ENCODE results near the gene FCHO1.

The FCHO1 gene

DNA sequence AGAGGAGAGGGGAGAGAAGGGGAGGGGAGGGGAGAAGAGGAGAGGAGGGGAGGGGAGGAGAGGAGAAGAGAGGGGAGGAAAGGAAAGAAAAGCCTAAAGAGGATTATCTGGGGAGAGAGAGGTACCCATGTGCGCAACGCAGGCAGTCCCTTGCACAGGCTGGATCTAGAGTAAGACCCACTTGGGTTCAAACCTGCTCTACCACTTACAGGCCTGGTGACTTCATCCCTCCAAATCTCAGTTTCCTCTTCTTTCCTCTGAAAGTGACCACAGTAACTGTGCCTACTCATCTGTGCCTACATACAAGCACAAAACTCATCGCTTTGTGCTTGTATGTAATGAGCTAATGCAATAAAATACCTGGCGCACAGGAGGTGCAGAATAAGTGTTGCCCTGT lies 32.7 kb upstream of the FCHO1 start:
- CTCF ChIA-PET, result no interaction called here
- TF ChIP-seq L3MBTL2 (conservative IDR thresholded peaks at IDR 0.05) (no peak), ZNF384 (IDR thresholded peaks at IDR 0.05) (no peak), NFRKB (IDR thresholded peaks at IDR 0.05) (no peak), BHLHE40 (IDR thresholded peaks at IDR 0.05; ENCODE audit: borderline replicate concordance) (no peak), SUZ12 (IDR thresholded peaks at IDR 0.05) (no peak), HDGF (IDR thresholded peaks at IDR 0.05; ENCODE audit: borderline replicate concordance) (no peak), ARNT (IDR thresholded peaks at IDR 0.05) (no peak), FOXM1 (IDR thresholded peaks at IDR 0.05; ENCODE audit: borderline replicate concordance) (no peak), SP1 (IDR thresholded peaks at IDR 0.05) (no peak), FOXA1 (IDR thresholded peaks at IDR 0.05) (no peak), ELF4 (IDR thresholded peaks at IDR 0.05) (no peak), FOXK2 (IDR thresholded peaks at IDR 0.05) (no peak), PKNOX1 (IDR thresholded peaks at IDR 0.05) (no peak), LEF1 (IDR thresholded peaks at IDR 0.05; ENCODE audit: borderline replicate concordance) (no peak), TARDBP (IDR thresholded peaks at IDR 0.05) (no peak)

GRCh38 chr19:17718947-17719711 lies 32.1 kb upstream of the FCHO1 start, which contains the start of gene MAP1S:
TSS of gene MAP1S (plus strand) at chr19:17719480. CDS start at chr19:17719503, 23 bp downstream.
- CTCF ChIA-PET, result interaction anchor here (0.5 to 1.1 kb wide), 4 partner anchors 16 to 394 kb away, joined by 3 to 6 read pairs (median 4); no protein-coding TSS in a partner anchor
- POLR2A ChIA-PET, result interaction anchor here (0.6 to 1.6 kb wide), 7 partner anchors 15 to 140 kb away, joined by 3 to 7 read pairs (median 4); partner anchors contain the start of gene RPL18A
- TF ChIP-seq FOXK2 (IDR thresholded peaks at IDR 0.05) (no peak), L3MBTL2 (conservative IDR thresholded peaks at IDR 0.05) (peak; percentile 20; the same call in 1 of the 2 replicates)
- DNase-seq (ENCODE audit: extremely low spot score), result peak; percentile 88

More for the DNA sequence above, 32.7 kb upstream of the FCHO1 start:
- no peak for DNase-seq (ENCODE audit: extremely low spot score)
- POLR2A ChIA-PET, result interaction anchor here (0.9 to 1.2 kb wide), 3 partner anchors 15 to 141 kb away, joined by 3 to 5 read pairs (median 3); partner anchors contain the start of gene RPL18A

- TF ChIP-seq ZNF384 (IDR thresholded peaks at IDR 0.05), result no peak
- no peak for TF ChIP-seq PKNOX1 (IDR thresholded peaks at IDR 0.05)
- no peak for TF ChIP-seq SP1 (IDR thresholded peaks at IDR 0.05)
- no peak for TF ChIP-seq HDGF (IDR thresholded peaks at IDR 0.05; ENCODE audit: borderline replicate concordance)
- TF ChIP-seq SUZ12 (IDR thresholded peaks at IDR 0.05), result no peak
- TF ChIP-seq L3MBTL2 (conservative IDR thresholded peaks at IDR 0.05), result no peak
- TF ChIP-seq BHLHE40 (IDR thresholded peaks at IDR 0.05; ENCODE audit: borderline replicate concordance), result no peak
- TF ChIP-seq ARNT (IDR thresholded peaks at IDR 0.05), result no peak
- TF ChIP-seq FOXA1 (IDR thresholded peaks at IDR 0.05), result no peak
- no peak for TF ChIP-seq FOXM1 (IDR thresholded peaks at IDR 0.05; ENCODE audit: borderline replicate concordance)
- no peak for TF ChIP-seq ELF4 (IDR thresholded peaks at IDR 0.05)
- no peak for TF ChIP-seq FOXK2 (IDR thresholded peaks at IDR 0.05)
- no peak for TF ChIP-seq NFRKB (IDR thresholded peaks at IDR 0.05)
- TF ChIP-seq CTBP1 (IDR thresholded peaks at IDR 0.05; ENCODE audit: borderline replicate concordance), result no peak
- no peak for TF ChIP-seq LEF1 (IDR thresholded peaks at IDR 0.05; ENCODE audit: borderline replicate concordance)
- TF ChIP-seq TARDBP (IDR thresholded peaks at IDR 0.05), result no peak
- DNase-seq (ENCODE audit: extremely low spot score), result no peak
- ChIA-PET CTCF (interaction anchor here (0.5 to 1.1 kb wide), 3 partner anchors 17 to 393 kb away, joined by 3 to 4 read pairs (median 3); no protein-coding TSS in a partner anchor), POLR2A (interaction anchor here (1.0 to 1.6 kb wide), 5 partner anchors 44 to 140 kb away, joined by 3 to 7 read pairs (median 4); partner anchors contain the start of gene RPL18A)
Measured at GRCh38 chr19:17719730-17720400, 31.4 kb upstream of the FCHO1 start.

DNA sequence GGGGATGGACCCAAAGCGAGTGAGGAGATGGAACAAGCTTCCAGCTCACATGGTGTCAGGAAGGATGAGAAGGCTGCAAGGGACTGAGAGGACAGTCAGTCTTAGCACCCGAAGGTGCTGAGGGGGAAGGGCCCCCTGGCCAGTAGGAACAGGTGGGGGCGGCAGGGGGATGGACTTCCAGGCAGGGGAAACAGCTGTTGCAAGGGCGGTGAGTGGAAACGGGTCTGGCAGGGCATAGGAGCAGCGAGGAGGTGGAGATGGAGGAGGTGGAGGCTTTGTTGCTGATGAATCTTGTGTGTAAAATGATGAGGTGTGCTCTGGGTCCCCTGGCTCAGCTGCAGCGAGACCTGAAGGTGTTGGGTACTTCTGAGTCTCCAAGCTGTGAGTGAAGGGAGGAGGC lies 30.8 kb upstream of the FCHO1 start:
- DNase-seq (ENCODE audit: extremely low spot score), result no peak
- POLR2A ChIA-PET, result interaction anchor here (1.2 to 1.6 kb wide), 2 partner anchors 46 to 54 kb away, joined by 4 to 7 read pairs; no protein-coding TSS in a partner anchor
- CTCF ChIA-PET, result interaction anchor here (0.6 kb wide), 1 partner anchor 113 kb away, joined by 4 read pairs; no protein-coding TSS in a partner anchor
- TF ChIP-seq SP1 (IDR thresholded peaks at IDR 0.05), result no peak
- TF ChIP-seq SUZ12 (IDR thresholded peaks at IDR 0.05), result no peak
- no peak for TF ChIP-seq HDGF (IDR thresholded peaks at IDR 0.05; ENCODE audit: borderline replicate concordance)
- TF ChIP-seq FOXK2 (IDR thresholded peaks at IDR 0.05), result no peak

- ChIA-PET POLR2A (no interaction called here), CTCF (interaction anchor here (0.6 kb wide), 1 partner anchor 112 kb away, joined by 4 read pairs; no protein-coding TSS in a partner anchor)
- no peak for DNase-seq (ENCODE audit: extremely low spot score)
- TF ChIP-seq FOXA1 (IDR thresholded peaks at IDR 0.05), result no peak
- TF ChIP-seq HDGF (IDR thresholded peaks at IDR 0.05; ENCODE audit: borderline replicate concordance), result no peak
- TF ChIP-seq CTBP1 (IDR thresholded peaks at IDR 0.05; ENCODE audit: borderline replicate concordance), result no peak
- no peak for TF ChIP-seq SP1 (IDR thresholded peaks at IDR 0.05)
- no peak for TF ChIP-seq L3MBTL2 (conservative IDR thresholded peaks at IDR 0.05)
- TF ChIP-seq FOXK2 (IDR thresholded peaks at IDR 0.05), result no peak
Measured at GRCh38 chr19:17721111-17721628, 30.1 kb upstream of the FCHO1 start.

DNA sequence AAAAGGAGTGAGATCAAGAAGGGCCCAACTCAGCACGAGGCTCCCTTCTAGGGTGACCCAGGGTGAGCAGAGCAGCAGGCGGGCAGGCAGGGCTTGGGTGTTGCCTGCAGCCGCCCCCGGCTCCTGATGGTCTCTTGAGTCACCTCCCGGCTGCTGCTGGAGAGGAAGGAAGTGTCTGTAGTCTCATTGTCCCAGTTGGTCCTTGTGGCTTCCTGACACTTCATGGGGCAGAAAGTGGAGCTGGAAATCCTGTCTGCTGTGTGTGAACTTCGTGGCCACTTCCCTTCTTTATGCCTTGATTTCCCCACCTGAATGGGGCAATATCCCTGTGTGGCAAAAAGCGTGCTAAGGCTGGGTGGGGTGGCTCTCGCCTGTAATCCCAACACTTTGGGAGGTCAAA lies 29.5 kb upstream of the FCHO1 start:
- no peak for DNase-seq (ENCODE audit: extremely low spot score)
- CTCF ChIA-PET, result no interaction called here
- POLR2A ChIA-PET, result no interaction called here
- TF ChIP-seq FOXM1 (IDR thresholded peaks at IDR 0.05; ENCODE audit: borderline replicate concordance) (no peak), ARNT (IDR thresholded peaks at IDR 0.05) (no peak), SP1 (IDR thresholded peaks at IDR 0.05) (no peak), L3MBTL2 (conservative IDR thresholded peaks at IDR 0.05) (no peak), ELF4 (IDR thresholded peaks at IDR 0.05) (no peak), HDGF (IDR thresholded peaks at IDR 0.05; ENCODE audit: borderline replicate concordance) (no peak), SUZ12 (IDR thresholded peaks at IDR 0.05) (no peak), LEF1 (IDR thresholded peaks at IDR 0.05; ENCODE audit: borderline replicate concordance) (no peak), NFRKB (IDR thresholded peaks at IDR 0.05) (no peak), FOXK2 (IDR thresholded peaks at IDR 0.05) (no peak), BHLHE40 (IDR thresholded peaks at IDR 0.05; ENCODE audit: borderline replicate concordance) (no peak), ZNF384 (IDR thresholded peaks at IDR 0.05) (no peak), FOXA1 (IDR thresholded peaks at IDR 0.05) (no peak), PKNOX1 (IDR thresholded peaks at IDR 0.05) (no peak), TARDBP (IDR thresholded peaks at IDR 0.05) (no peak), CTBP1 (IDR thresholded peaks at IDR 0.05; ENCODE audit: borderline replicate concordance) (no peak)

Measured in HEK293T (cell line).